SH-SY5Y (cell line): ENCODE data around the gene RBMS1.

ENCODE experiments used
- GATA2 ChIP-seq: IDR thresholded peaks from 2 replicates; pipeline ENCODE4 v1.6.1; 2011; ENCODE audit warnings: mild to moderate bottlenecking, low read depth, low read length
- GATA3 ChIP-seq: IDR thresholded peaks from 2 replicates; pipeline ENCODE4 v1.6.1; 2011; ENCODE audit warnings: low read depth, mild to moderate bottlenecking, low read length, moderate library complexity

- TF ChIP-seq GATA2 (peak; percentile 70), GATA3 (peak; percentile 51)
Measured at GRCh38 chr2:160224507-160224906, 269.1 kb downstream of the RBMS1 start.
